ENCODE results near the gene CYTH4.

- TF ChIP-seq CTCF (IDR thresholded peaks at IDR 0.05; ENCODE audit: low read depth, low read length, missing input control): no peak
- TF ChIP-seq, protein P1, sequence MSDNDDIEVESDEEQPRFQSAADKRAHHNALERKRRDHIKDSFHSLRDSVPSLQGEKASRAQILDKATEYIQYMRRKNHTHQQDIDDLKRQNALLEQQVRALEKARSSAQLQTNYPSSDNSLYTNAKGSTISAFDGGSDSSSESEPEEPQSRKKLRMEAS (IDR thresholded peaks at IDR 0.05): no peak
- TF ChIP-seq GABPA (IDR thresholded peaks at IDR 0.05 in 1 of 2, conservative IDR thresholded peaks at IDR 0.05 in 1 of 2): no peak
- no peak for TF ChIP-seq TAF1 (conservative IDR thresholded peaks at IDR 0.05)
- TF ChIP-seq REST (IDR thresholded peaks at IDR 0.05): no peak
- no peak for TF ChIP-seq HNF4A (conservative IDR thresholded peaks at IDR 0.05)
- TF ChIP-seq SP1 (IDR thresholded peaks at IDR 0.05): no peak
These were observed 47.2 kb downstream of the CYTH4 start for GRCh38 chr22:37329238-37330140.
